ENCODE measurements around the gene PDE6B. TPM values are rescaled to one million over a fixed set of nuclear protein-coding genes. Genes with fewer than 3 reads are reported as not detected.

Gene PDE6B
- total and polyA plus RNA-seq, 2 donors (not counting 1 experiment from before 2014, with no cell fraction given) = 2.1 TPM; not detected in 1

- H3K4me2 ChIP-seq (ENCODE audit: extremely low read depth, insufficient read depth, low read length) = no peak overlapping the region
- no peaks in the 10 kb centered on the region for H3K36me3 ChIP-seq (ENCODE audit: control insufficient read depth, insufficient read depth, low read length)
- no peaks in the 10 kb centered on the region for H3K9me3 ChIP-seq (ENCODE audit: control insufficient read depth, insufficient read depth, low read depth, low read length)
- no peak overlapping the region for H3K4me3 ChIP-seq (replicated peaks in 1 of 4; ENCODE audit: control extremely low read depth in 1 of 4, insufficient read depth in 1 of 4, low read depth in 3 of 4, low read length in 4 of 4)
- no peak overlapping the region for H3K9ac ChIP-seq (ENCODE audit: insufficient read depth, low read length)
- no peak overlapping the region for H2AFZ ChIP-seq (ENCODE audit: low read length)
- DNase-seq (ENCODE audit: low read depth in 2 of 2) = no peak
- no peak overlapping the region for H3K27ac ChIP-seq (ENCODE audit: insufficient read depth, low read length)
- H4K20me1 ChIP-seq (ENCODE audit: control insufficient read depth, extremely low read depth, insufficient read depth, low read length) = no peaks in the 10 kb centered on the region
- H3K4me1 ChIP-seq (ENCODE audit: control insufficient read depth, extremely low read depth, insufficient read depth, low read length) = no peaks in the 10 kb centered on the region
- TF ChIP-seq EZH2 (IDR thresholded peaks at IDR 0.05; ENCODE audit: low read length, missing control alignments) = no peak
- TF ChIP-seq, protein P1, sequence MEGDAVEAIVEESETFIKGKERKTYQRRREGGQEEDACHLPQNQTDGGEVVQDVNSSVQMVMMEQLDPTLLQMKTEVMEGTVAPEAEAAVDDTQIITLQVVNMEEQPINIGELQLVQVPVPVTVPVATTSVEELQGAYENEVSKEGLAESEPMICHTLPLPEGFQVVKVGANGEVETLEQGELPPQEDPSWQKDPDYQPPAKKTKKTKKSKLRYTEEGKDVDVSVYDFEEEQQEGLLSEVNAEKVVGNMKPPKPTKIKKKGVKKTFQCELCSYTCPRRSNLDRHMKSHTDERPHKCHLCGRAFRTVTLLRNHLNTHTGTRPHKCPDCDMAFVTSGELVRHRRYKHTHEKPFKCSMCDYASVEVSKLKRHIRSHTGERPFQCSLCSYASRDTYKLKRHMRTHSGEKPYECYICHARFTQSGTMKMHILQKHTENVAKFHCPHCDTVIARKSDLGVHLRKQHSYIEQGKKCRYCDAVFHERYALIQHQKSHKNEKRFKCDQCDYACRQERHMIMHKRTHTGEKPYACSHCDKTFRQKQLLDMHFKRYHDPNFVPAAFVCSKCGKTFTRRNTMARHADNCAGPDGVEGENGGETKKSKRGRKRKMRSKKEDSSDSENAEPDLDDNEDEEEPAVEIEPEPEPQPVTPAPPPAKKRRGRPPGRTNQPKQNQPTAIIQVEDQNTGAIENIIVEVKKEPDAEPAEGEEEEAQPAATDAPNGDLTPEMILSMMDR (conservative IDR thresholded peaks at IDR 0.05 in 1 of 2, IDR thresholded peaks at IDR 0.05 in 1 of 2; ENCODE audit: low read depth in 1 of 2, low read length in 2 of 2) = no peak
- no peaks in the 10 kb centered on the region for H3K79me2 ChIP-seq (ENCODE audit: control insufficient read depth, insufficient read depth, low read length)
- no peaks in the 10 kb centered on the region for H3K27me3 ChIP-seq (ENCODE audit: control insufficient read depth, insufficient read depth, low read length)
Measured at GRCh38 chr4:612749-613125, 12.6 kb upstream of the PDE6B start.

- Histone ChIP-seq H3K36me3 (ENCODE audit: control insufficient read depth, insufficient read depth, low read length) (no peaks in the 10 kb centered on the region), H3K4me1 (ENCODE audit: control insufficient read depth, extremely low read depth, insufficient read depth, low read length) (no peaks in the 10 kb centered on the region), H3K27ac (ENCODE audit: insufficient read depth, low read length) (no peak overlapping the region), H2AFZ (ENCODE audit: low read length) (no peak overlapping the region), H3K27me3 (ENCODE audit: control insufficient read depth, insufficient read depth, low read length) (no peaks in the 10 kb centered on the region), H3K4me2 (ENCODE audit: extremely low read depth, insufficient read depth, low read length) (no peak overlapping the region), H3K79me2 (ENCODE audit: control insufficient read depth, insufficient read depth, low read length) (no peaks in the 10 kb centered on the region), H3K9me3 (ENCODE audit: control insufficient read depth, insufficient read depth, low read depth, low read length) (no peaks in the 10 kb centered on the region), H4K20me1 (ENCODE audit: control insufficient read depth, extremely low read depth, insufficient read depth, low read length) (no peaks in the 10 kb centered on the region), H3K4me3 (replicated peaks in 1 of 4; ENCODE audit: control extremely low read depth in 1 of 4, insufficient read depth in 1 of 4, low read depth in 3 of 4, low read length in 4 of 4) (no peak overlapping the region), H3K9ac (ENCODE audit: insufficient read depth, low read length) (no peak overlapping the region)
- TF ChIP-seq EZH2 (IDR thresholded peaks at IDR 0.05; ENCODE audit: low read length, missing control alignments) = no peak
- TF ChIP-seq, protein P1 (conservative IDR thresholded peaks at IDR 0.05 in 1 of 2, IDR thresholded peaks at IDR 0.05 in 1 of 2; ENCODE audit: low read depth in 1 of 2, low read length in 2 of 2) = no peak
- DNase-seq (ENCODE audit: low read depth in 2 of 2) = no peak
Measured at GRCh38 chr4:613126-613525, 12.2 kb upstream of the PDE6B start.

DNA sequence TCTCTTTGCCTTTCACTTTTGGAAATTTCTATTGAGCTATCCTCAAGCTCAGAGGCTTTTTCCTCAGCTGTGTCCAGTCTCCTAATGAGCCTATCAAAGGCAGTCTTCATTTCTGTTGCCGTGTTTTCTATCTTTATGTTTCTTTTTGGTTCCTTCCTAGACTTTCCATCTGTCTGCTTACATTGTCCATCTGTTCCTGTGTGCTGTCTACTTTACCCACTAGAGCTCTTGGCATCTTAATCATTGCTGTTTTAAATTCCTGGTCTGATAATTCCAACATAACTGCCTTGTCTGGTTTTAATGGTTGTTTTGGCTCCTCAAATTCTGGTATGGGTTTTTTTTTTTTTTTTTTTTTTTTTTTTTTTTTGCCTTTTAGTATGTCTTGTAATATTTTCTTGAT is 9.3 kb upstream of the PDE6B start:
- H3K4me3 ChIP-seq (replicated peaks in 1 of 4; ENCODE audit: control extremely low read depth in 1 of 4, insufficient read depth in 1 of 4, low read depth in 3 of 4, low read length in 4 of 4) = no peak overlapping the region
- H3K36me3 ChIP-seq (ENCODE audit: control insufficient read depth, insufficient read depth, low read length) = no peaks in the 10 kb centered on the region
- TF ChIP-seq, protein P1 (conservative IDR thresholded peaks at IDR 0.05 in 1 of 2, IDR thresholded peaks at IDR 0.05 in 1 of 2; ENCODE audit: low read depth in 1 of 2, low read length in 2 of 2) = no peak
- no peak for TF ChIP-seq EZH2 (IDR thresholded peaks at IDR 0.05; ENCODE audit: low read length, missing control alignments)
- no peaks in the 10 kb centered on the region for H4K20me1 ChIP-seq (ENCODE audit: control insufficient read depth, extremely low read depth, insufficient read depth, low read length)
- H3K9ac ChIP-seq (ENCODE audit: insufficient read depth, low read length) = no peak overlapping the region
- H3K27me3 ChIP-seq (ENCODE audit: control insufficient read depth, insufficient read depth, low read length) = no peaks in the 10 kb centered on the region
- H2AFZ ChIP-seq (ENCODE audit: low read length) = no peak overlapping the region
- H3K4me2 ChIP-seq (ENCODE audit: extremely low read depth, insufficient read depth, low read length) = no peak overlapping the region
- DNase-seq (ENCODE audit: low read depth in 2 of 2) = no peak
- no peaks in the 10 kb centered on the region for H3K4me1 ChIP-seq (ENCODE audit: control insufficient read depth, extremely low read depth, insufficient read depth, low read length)
- H3K9me3 ChIP-seq (ENCODE audit: control insufficient read depth, insufficient read depth, low read depth, low read length) = no peaks in the 10 kb centered on the region
- no peak overlapping the region for H3K27ac ChIP-seq (ENCODE audit: insufficient read depth, low read length)
- H3K79me2 ChIP-seq (ENCODE audit: control insufficient read depth, insufficient read depth, low read length) = no peaks in the 10 kb centered on the region

Measured in fibroblast of lung (primary cell).